Transverse colon (tissue), 3 donors: Measurements from ENCODE around the gene PASK.

ENCODE experiments used
- EP300 ChIP-seq: sonication (generic); formaldehyde crosslinking; IDR thresholded peaks from one replicate; pipeline ENCODE4 v1.6.1; 2017; ENCODE audit warnings: antibody characterized with exemption, low read depth
- POLR2A ChIP-seq: fragments of 450-650 bp; IDR thresholded peaks from one replicate; pipeline ENCODE4 v1.6.1; 2016; ENCODE audit warnings: antibody characterized with exemption, mild to moderate bottlenecking, moderate library complexity
- TF ChIP-seq, protein P1 (sequence below), 5 experiments: fragments of 200-600 bp in 3 of 5; fragments of 450-650 bp in 2 of 5; sonication (generic) in 3 of 5; IDR thresholded peaks; 1 replicate in 2 of 5; 2 replicates in 3 of 5; pipeline ENCODE4 v1.5.1; 2016 to 2017; ENCODE audit warnings: antibody characterized with exemption in 5 of 5, inconsistent platforms in 3 of 5, mild to moderate bottlenecking in 2 of 5, moderate library complexity in 1 of 5

DNA sequence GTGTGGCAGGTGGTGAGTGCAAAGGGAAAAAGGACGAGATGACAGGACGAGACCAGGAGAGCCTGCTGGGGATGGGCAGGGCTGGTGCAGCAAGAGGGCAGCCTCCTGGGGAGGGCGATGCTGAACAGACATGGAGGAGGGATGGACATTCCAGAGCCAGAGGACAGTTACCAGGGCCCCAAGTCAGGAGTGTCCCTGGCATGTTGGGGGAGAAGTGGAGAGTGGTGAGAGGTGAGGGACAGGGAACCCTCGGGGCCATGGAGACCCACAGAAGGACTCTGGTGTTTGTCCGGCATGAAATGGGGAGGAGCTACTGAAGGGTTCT is 66.2 kb downstream of the PASK start:
- TF ChIP-seq, protein P1, sequence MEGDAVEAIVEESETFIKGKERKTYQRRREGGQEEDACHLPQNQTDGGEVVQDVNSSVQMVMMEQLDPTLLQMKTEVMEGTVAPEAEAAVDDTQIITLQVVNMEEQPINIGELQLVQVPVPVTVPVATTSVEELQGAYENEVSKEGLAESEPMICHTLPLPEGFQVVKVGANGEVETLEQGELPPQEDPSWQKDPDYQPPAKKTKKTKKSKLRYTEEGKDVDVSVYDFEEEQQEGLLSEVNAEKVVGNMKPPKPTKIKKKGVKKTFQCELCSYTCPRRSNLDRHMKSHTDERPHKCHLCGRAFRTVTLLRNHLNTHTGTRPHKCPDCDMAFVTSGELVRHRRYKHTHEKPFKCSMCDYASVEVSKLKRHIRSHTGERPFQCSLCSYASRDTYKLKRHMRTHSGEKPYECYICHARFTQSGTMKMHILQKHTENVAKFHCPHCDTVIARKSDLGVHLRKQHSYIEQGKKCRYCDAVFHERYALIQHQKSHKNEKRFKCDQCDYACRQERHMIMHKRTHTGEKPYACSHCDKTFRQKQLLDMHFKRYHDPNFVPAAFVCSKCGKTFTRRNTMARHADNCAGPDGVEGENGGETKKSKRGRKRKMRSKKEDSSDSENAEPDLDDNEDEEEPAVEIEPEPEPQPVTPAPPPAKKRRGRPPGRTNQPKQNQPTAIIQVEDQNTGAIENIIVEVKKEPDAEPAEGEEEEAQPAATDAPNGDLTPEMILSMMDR (IDR thresholded peaks at IDR 0.05), result no peak
- TF ChIP-seq POLR2A (no peak), EP300 (no peak)
